NB4 (cell line): ENCODE measurements around the gene NMNAT1.

ENCODE experiments used
- TF ChIP-seq, protein P1 (sequence below): IDR thresholded peaks from 2 replicates; pipeline ENCODE4 v1.6.1; 2011; ENCODE audit warnings: low read depth, low read length
- TF ChIP-seq, protein P2 (sequence below): IDR thresholded peaks from one replicate; pipeline ENCODE4 v1.5.1; 2012; ENCODE audit warnings: low read depth, low read length

GRCh38 chr1:9957726-9958125, 14.5 kb downstream of the NMNAT1 start:
- TF ChIP-seq, protein P1, sequence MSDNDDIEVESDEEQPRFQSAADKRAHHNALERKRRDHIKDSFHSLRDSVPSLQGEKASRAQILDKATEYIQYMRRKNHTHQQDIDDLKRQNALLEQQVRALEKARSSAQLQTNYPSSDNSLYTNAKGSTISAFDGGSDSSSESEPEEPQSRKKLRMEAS, result no peak
- TF ChIP-seq, protein P2, sequence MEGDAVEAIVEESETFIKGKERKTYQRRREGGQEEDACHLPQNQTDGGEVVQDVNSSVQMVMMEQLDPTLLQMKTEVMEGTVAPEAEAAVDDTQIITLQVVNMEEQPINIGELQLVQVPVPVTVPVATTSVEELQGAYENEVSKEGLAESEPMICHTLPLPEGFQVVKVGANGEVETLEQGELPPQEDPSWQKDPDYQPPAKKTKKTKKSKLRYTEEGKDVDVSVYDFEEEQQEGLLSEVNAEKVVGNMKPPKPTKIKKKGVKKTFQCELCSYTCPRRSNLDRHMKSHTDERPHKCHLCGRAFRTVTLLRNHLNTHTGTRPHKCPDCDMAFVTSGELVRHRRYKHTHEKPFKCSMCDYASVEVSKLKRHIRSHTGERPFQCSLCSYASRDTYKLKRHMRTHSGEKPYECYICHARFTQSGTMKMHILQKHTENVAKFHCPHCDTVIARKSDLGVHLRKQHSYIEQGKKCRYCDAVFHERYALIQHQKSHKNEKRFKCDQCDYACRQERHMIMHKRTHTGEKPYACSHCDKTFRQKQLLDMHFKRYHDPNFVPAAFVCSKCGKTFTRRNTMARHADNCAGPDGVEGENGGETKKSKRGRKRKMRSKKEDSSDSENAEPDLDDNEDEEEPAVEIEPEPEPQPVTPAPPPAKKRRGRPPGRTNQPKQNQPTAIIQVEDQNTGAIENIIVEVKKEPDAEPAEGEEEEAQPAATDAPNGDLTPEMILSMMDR, result no peak
